Fibroblast of skin of back (primary cell): ENCODE data around the gene GNPDA1.

Source experiments
- DNase-seq: peaks from one replicate; pipeline ENCODE4 v3.0.0-alpha.2; 2013

Gene GNPDA1

GRCh38 chr5:141992349-141992963 lies 20.4 kb downstream of the GNPDA1 start:
- peak; percentile 59 for DNase-seq

GRCh38 chr5:141989720-141990119 lies 23.1 kb downstream of the GNPDA1 start:
- DNase-seq: no peak

- no peak for DNase-seq
These were observed 26.8 kb downstream of the GNPDA1 start for GRCh38 chr5:141986072-141986471.

- DNase-seq: no peak
These were observed 30.2 kb downstream of the GNPDA1 start for GRCh38 chr5:141982626-141983025.

GRCh38 chr5:141978389-141978788 lies 34.4 kb downstream of the GNPDA1 start:
- DNase-seq: no peak

- no peak for DNase-seq
These were observed 36.7 kb downstream of the GNPDA1 start for GRCh38 chr5:141976176-141976575.

- DNase-seq: peak; percentile 41
These were observed 38.8 kb downstream of the GNPDA1 start for GRCh38 chr5:141973871-141974595.

GRCh38 chr5:141969783-141970771 lies 42.8 kb downstream of the GNPDA1 start:
- DNase-seq: peak; percentile 32

- peak; percentile 95 for DNase-seq
These were observed 43.8 kb downstream of the GNPDA1 start, which contains the start of gene RNF14 for GRCh38 chr5:141968914-141969608. Gene RNF14 (plus strand): TSS chr5:141969105. CDS start chr5:141973589, 4,484 bp downstream.

GRCh38 chr5:141966963-141967333 lies 45.9 kb downstream of the GNPDA1 start:
- DNase-seq: no peak

- no peak for DNase-seq
These were observed 46.4 kb downstream of the GNPDA1 start for GRCh38 chr5:141966275-141966962.

- DNase-seq: no peak
These were observed 47.8 kb downstream of the GNPDA1 start for GRCh38 chr5:141965071-141965470.

- no peak for DNase-seq
These were observed 49.1 kb downstream of the GNPDA1 start for GRCh38 chr5:141963701-141964100.

GRCh38 chr5:141961466-141961865 lies 51.4 kb downstream of the GNPDA1 start:
- no peak for DNase-seq

- peak; percentile 83 for DNase-seq
These were observed 52.1 kb downstream of the GNPDA1 start for GRCh38 chr5:141960449-141961323.

- peak; percentile 15 for DNase-seq
These were observed 52.8 kb downstream of the GNPDA1 start for GRCh38 chr5:141960018-141960417.

GRCh38 chr5:141958546-141959172 lies 54.2 kb downstream of the GNPDA1 start:
- DNase-seq: no peak

- no peak for DNase-seq
These were observed 54.7 kb downstream of the GNPDA1 start, which contains the start of gene PCDH12 for GRCh38 chr5:141958113-141958512. Gene PCDH12 (minus strand): TSS chr5:141958202. CDS start chr5:141957851, 351 bp downstream.

- no peak for DNase-seq
These were observed 55.3 kb downstream of the GNPDA1 start for GRCh38 chr5:141957367-141957996.

- no peak for DNase-seq
These were observed 58.6 kb downstream of the GNPDA1 start for GRCh38 chr5:141954194-141954593.
